H7 (cell line): ENCODE measurements around the gene RUNX1. TPM values are rescaled to one million over a fixed set of nuclear protein-coding genes. Genes with fewer than 3 reads are reported as not detected.
"Not testable (repeated sequence)": the region's sequence is repeated elsewhere in the genome, so short reads cannot be mapped to it uniquely, and the experiment has no call there.

Experiments used
- DNase-seq: peaks from one replicate; pipeline ENCODE4 v3.0.0; 2012
- H3K27me3 ChIP-seq: 2 replicates; pipeline ENCODE4 v1.6.0; 2011; ENCODE audit warnings: mild to moderate bottlenecking, low read length; ENCODE audit not compliant: control insufficient read depth, insufficient read depth
- H3K36me3 ChIP-seq: replicated peaks from 2 replicates; pipeline ENCODE4 v1.5.1; 2011; ENCODE audit warnings: low read length; ENCODE audit not compliant: control insufficient read depth, insufficient read depth
- H3K4me3 ChIP-seq: 2 replicates; pipeline ENCODE4 v1.5.1; 2011; ENCODE audit warnings: low read depth, mild to moderate bottlenecking, control low read depth, low read length, moderate library complexity; ENCODE audit not compliant: insufficient read depth
- total RNA-seq: library from RNA; depleted of rRNA; stranded (reverse); fragments of >200 nt; shearing (Covaris generic); gene quantifications from 2 replicates; pipeline ENCODE4 v1.2.3, GENCODE V29; 2014

Gene RUNX1
- total RNA-seq, 1 experiment from 2014 or later, result 0.48 TPM

- no peak overlapping the region for H3K4me3 ChIP-seq
- H3K36me3 ChIP-seq, result no peaks in the 10 kb centered on the region
- H3K27me3 ChIP-seq, result no peaks in the 10 kb centered on the region
- DNase-seq, result peak; percentile 18
These were observed 88.4 kb downstream of the RUNX1 start for GRCh38 chr21:34960687-34961086.

DNA sequence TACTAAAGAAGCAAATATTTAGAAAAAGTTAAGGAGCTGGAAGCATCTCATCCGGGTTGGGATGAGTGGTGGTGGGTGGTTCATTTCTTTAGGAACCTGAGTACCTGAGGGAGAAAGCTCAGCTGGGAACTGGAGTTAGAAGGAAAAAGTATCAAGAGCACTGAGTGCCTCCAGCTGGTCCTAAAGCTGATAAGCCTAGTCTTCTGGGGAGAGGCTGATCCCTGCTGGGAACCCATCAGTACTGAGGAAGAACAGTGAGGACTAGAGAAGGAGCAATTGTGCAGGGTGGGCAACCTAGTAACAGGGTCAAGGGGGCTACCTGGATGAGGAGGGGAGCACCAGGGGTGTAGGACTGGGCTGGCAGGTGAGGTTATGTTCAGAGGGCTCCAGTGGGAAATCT lies 89.5 kb downstream of the RUNX1 start:
- Histone ChIP-seq H3K4me3 (no peak overlapping the region), H3K36me3 (no peaks in the 10 kb centered on the region), H3K27me3 (no peaks in the 10 kb centered on the region)
- no peak for DNase-seq

GRCh38 chr21:34958040-34958439 lies 91.1 kb downstream of the RUNX1 start:
- H3K4me3 ChIP-seq, result no peak overlapping the region
- H3K27me3 ChIP-seq, result no peaks in the 10 kb centered on the region
- DNase-seq, result no peak
- H3K36me3 ChIP-seq, result no peaks in the 10 kb centered on the region

DNA sequence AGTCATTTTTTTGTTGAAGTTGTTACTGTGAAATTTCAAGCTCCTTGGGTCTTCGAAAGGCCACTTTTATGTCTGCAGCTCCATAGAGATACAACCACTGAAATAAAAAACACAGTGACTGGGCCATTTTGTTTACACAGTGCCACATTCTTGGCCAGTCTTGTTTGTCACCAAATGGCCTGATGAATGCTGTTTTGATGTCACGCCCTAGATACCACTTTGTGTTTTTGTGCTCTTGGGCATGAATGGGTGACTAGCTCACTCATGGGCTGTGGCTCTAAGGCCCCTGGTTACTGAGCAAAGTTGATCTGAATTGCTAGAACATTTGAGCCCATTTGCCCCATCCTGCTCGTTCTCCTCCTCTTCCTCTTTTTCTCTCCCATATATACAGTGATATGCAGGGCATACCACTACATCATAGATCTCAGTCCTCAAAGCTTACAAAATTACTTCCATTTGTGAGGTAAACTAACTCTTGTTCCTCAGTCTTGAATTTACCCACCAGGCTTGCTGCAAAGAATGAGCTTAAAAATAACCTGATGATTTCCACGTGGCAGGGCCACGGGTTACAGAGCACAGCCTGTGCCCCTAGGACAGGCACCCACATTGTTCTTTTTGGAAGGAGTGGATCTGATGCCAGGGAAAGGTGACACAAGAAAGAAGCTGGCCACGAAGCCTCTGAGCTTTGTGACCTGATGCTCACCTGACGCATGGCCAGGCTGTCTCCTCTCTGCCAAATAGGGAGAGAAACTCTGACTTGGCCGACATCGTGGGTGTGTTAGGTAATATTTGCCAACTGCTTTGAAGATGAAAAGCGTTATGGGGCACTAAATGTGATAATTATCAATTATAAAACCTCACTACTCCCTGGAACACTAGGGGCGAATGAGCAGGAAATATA lies 92.4 kb downstream of the RUNX1 start:
- H3K27me3 ChIP-seq, result no peaks in the 10 kb centered on the region
- no peak overlapping the region for H3K4me3 ChIP-seq
- no peak for DNase-seq
- H3K36me3 ChIP-seq, result no peaks in the 10 kb centered on the region

GRCh38 chr21:34953950-34954349 lies 95.2 kb downstream of the RUNX1 start:
- no peak overlapping the region for H3K4me3 ChIP-seq
- no peaks in the 10 kb centered on the region for H3K27me3 ChIP-seq
- DNase-seq, result no peak

DNA sequence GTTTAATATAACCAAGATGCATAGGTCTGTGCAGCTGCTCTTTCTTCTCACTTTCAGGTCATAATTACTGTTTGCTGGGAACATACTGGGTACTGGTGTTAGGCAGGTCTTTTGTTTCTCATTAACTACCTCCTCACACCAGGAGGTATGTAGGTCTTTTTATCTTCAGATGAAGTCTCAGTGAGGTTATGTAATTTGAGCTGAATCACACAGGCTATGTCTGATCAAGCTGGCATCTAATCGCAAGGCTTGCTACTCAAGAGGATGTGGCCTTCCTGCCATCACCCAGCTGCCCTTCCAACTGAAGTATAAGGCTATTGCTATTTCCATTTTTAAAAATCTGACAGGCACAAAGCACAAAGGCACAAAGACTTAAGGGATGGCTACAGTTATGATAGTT lies 96.4 kb downstream of the RUNX1 start:
- Histone ChIP-seq H3K27me3 (no peaks in the 10 kb centered on the region), H3K4me3 (no peak overlapping the region), H3K36me3 (no peaks in the 10 kb centered on the region)
- DNase-seq, result no peak

More at GRCh38 chr21:34953950-34954349, 95.2 kb downstream of the RUNX1 start:
- no peaks in the 10 kb centered on the region for H3K36me3 ChIP-seq

GRCh38 chr21:34951868-34952267 lies 97.2 kb downstream of the RUNX1 start:
- DNase-seq, H3K27me3 ChIP-seq, H3K36me3 ChIP-seq, H3K4me3 ChIP-seq: not testable (repeated sequence)

- no peak overlapping the region for H3K4me3 ChIP-seq
- H3K36me3 ChIP-seq, result no peaks in the 10 kb centered on the region
- no peaks in the 10 kb centered on the region for H3K27me3 ChIP-seq
- no peak for DNase-seq
These were observed 98.1 kb downstream of the RUNX1 start for GRCh38 chr21:34950980-34951379.

DNA sequence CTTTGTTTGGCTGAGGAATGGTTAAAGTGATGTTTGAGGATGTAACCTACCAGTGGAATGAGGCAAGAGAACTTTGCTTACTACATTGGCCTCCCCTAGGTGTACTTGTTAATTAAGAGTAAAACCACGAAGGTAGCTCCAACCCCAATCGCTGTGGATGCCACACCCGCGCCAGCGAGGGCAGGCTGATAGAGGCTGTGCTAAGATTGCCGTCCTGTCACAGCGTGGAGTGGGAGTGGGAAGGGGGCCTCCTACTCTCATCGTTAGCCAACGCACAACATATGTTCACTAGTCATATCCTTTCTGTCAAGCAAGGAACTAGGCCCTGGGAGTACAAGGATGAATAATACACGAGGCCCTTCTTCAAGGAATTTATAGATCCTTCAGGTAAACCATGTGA lies 99.6 kb downstream of the RUNX1 start:
- Histone ChIP-seq H3K4me3 (no peak overlapping the region), H3K27me3 (no peaks in the 10 kb centered on the region), H3K36me3 (no peaks in the 10 kb centered on the region)
- DNase-seq, result no peak

- Histone ChIP-seq H3K36me3 (no peaks in the 10 kb centered on the region), H3K4me3 (no peak overlapping the region), H3K27me3 (no peaks in the 10 kb centered on the region)
- DNase-seq, result no peak
These were observed 100.1 kb downstream of the RUNX1 start for GRCh38 chr21:34949030-34949429.

DNA sequence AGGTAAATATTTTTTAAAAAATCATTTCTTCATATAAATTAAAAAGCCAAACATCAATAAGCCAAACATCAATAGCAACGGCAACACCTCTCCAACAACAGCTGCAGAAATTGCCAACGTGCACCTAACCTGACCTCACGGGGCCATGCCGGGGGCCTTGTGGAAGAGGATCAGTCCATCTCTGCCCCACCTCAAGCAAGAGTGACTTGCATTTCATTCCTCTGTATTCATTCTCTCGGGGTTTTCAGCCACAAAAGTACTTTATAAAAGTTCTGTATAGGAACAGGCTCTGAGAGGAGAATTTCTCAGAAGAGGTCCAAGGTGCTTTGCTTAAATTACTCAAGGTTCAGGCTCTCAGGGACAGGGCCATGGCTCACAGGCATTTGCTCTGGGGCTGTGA lies 100.9 kb downstream of the RUNX1 start:
- Histone ChIP-seq H3K36me3 (no peaks in the 10 kb centered on the region), H3K27me3 (no peaks in the 10 kb centered on the region), H3K4me3 (no peak overlapping the region)
- DNase-seq, result no peak

- Histone ChIP-seq H3K27me3 (no peaks in the 10 kb centered on the region), H3K36me3 (no peaks in the 10 kb centered on the region), H3K4me3 (no peak overlapping the region)
- no peak for DNase-seq
These were observed 102.1 kb downstream of the RUNX1 start for GRCh38 chr21:34946916-34947534.

DNA sequence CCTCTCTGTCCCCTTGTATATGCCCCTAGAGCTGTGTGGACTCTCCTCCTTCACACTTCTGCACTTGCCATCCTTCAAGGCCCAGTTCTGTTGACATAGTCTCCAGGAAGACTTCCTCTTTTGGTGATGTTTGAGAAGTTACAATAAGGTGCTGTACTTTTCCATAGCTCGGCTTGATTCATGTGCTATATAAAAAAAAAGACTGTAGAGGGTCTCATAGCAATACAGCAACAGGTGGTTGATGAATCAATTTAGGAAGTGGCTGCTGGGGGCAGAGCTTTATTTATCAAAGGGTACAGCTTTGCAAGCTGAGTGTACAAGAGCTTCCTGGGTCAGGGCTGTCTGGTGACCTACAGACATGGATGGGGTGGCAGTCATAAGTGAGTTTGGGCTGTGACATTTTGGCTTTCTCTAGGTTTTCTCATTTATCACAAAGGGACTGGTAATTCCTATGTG lies 102.7 kb downstream of the RUNX1 start:
- no peak for DNase-seq
- H3K27me3 ChIP-seq, result no peaks in the 10 kb centered on the region
- no peak overlapping the region for H3K4me3 ChIP-seq
- H3K36me3 ChIP-seq, result no peaks in the 10 kb centered on the region

GRCh38 chr21:34945288-34945687 lies 103.8 kb downstream of the RUNX1 start:
- DNase-seq, result no peak
- Histone ChIP-seq H3K36me3 (no peaks in the 10 kb centered on the region), H3K27me3 (no peaks in the 10 kb centered on the region)

GRCh38 chr21:34944015-34944755 lies 104.9 kb downstream of the RUNX1 start:
- Histone ChIP-seq H3K27me3 (no peaks in the 10 kb centered on the region), H3K4me3 (no peak overlapping the region), H3K36me3 (no peaks in the 10 kb centered on the region)
- no peak for DNase-seq

More at GRCh38 chr21:34945288-34945687, 103.8 kb downstream of the RUNX1 start:
- no peak overlapping the region for H3K4me3 ChIP-seq
